GM19035 (cell line): ENCODE results near the gene LZTS2.
A peak's percentile ranks its signal among the peaks of the same experiment; 100 is the strongest.
"Not testable (repeated sequence)": the region's sequence is repeated elsewhere in the genome, so short reads cannot be mapped to it uniquely, and the experiment has no call there.

Source experiments
- ATAC-seq: cut with Tn5 transposase; IDR thresholded peaks from one replicate; pipeline ENCODE4 v1.9.1; 2021; ENCODE audit not compliant: unreplicated experiment

Gene LZTS2, protein sequence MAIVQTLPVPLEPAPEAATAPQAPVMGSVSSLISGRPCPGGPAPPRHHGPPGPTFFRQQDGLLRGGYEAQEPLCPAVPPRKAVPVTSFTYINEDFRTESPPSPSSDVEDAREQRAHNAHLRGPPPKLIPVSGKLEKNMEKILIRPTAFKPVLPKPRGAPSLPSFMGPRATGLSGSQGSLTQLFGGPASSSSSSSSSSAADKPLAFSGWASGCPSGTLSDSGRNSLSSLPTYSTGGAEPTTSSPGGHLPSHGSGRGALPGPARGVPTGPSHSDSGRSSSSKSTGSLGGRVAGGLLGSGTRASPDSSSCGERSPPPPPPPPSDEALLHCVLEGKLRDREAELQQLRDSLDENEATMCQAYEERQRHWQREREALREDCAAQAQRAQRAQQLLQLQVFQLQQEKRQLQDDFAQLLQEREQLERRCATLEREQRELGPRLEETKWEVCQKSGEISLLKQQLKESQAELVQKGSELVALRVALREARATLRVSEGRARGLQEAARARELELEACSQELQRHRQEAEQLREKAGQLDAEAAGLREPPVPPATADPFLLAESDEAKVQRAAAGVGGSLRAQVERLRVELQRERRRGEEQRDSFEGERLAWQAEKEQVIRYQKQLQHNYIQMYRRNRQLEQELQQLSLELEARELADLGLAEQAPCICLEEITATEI

GRCh38 chr10:100999742-101000126 is at the start of gene LZTS2:
TSS of gene LZTS2 (plus strand) at chr10:100999808. CDS start at chr10:101002539, 2,731 bp downstream.
- ATAC-seq = peak; percentile 11

- ATAC-seq = no peak
Observed at GRCh38 chr10:100960251-100960650, 39.4 kb upstream of the LZTS2 start.

DNA sequence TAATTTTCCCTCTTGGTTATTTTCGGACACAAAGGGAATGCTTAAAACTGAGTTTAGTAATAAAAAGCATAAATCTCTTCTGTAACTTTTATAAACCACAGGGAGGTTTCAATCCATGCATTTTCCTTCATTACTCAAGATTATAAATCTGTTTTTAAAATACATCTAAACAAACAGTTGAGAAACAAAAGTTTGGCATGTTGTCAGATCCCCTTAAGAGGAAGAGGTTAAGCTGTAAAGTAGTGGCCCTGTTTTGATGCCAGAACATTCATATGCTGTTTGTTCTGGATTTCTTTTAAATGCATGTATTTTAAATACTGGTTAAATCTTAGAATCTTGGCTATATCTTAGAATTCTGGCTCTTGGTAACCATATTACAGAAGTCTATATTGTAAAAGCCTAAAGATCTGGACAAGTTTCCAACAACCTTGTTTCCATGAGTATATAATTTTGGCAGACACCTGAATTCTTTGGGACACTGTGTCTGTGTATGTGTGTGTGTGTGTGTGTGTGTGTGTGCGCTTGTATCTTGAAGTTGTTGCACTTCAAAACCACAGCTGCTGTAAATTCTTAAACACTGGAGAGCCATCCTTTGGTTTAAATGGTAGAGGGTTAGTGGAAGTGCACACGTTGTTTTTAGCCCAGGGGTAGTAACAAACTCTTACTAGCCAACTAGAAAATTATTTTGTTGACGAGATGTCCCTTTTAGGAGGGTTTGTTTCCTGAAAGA is 37.1 kb upstream of the LZTS2 start:
- no peak for ATAC-seq

DNA sequence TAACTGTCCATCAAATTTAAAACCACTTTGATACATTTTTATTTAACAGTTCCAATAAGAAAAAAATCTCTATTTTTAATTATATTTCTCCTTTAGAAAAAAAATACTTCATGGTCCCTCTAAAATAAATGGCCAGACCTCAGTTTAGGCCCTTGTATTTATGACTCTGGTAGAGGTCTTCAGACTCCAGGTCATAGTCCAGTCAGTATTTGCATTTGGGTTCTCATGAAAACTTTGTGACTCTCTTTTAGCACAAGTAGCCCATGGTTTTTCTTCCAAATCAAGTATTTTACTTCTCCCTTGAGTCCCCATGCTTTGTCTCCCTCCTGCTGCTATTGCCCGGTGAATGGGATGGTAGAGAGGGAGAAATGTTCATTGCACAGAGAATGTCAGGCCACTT is 35.8 kb upstream of the LZTS2 start:
- no peak for ATAC-seq

DNA sequence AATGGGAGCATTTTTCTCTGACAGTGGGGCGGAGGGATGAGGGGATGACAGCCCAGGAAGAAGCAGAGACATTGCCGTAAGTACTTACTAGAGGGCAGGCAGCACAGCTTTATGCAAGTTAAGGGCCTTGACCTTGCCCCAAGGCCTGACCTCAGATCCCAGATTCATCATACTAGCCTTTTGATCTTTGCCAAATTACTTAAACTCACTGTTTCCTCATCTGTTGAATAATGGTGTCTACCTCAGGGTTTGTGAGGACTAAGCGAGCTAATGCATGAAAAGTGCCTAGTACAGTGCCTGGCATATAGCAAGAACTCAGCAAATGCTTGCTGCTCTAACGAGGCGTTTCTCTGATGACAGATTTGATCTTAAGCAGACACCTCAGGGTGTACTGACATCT is 33.8 kb upstream of the LZTS2 start:
- ATAC-seq = no peak

- no peak for ATAC-seq
Observed at GRCh38 chr10:100966887-100967286, 32.7 kb upstream of the LZTS2 start.

- no peak for ATAC-seq
Observed at GRCh38 chr10:100967332-100967731, 32.3 kb upstream of the LZTS2 start.

DNA sequence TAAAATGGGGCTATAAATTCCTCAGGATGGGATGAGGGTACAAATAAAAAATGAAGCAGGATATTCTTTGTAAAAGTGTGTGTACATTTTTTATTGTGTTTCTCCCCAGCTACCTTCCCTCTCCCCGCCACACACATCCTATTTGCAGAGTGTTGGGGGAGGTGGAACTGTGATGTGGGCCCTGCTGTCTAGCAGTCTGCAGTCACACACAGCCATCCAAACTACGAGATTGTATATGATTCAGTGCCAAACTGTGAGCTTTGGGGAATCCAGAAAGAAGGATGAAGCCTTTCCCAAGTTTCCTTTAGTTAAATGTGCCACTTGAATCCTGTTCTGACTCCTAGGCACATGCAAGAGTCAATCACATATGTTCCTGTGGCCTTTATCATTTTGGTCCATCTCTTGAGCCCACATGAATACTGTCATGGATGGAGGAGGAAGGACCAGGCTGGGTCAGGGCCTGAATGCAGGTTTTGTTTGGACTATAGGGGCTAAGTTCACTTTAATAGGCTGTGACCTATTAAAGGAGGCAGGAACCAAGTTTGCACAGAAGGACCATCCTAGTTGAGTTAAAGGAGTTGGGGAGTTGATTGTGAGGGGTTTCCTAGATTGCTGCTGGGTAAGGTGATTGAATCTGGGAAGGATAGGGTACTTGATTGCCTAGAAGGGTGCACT is 31.4 kb upstream of the LZTS2 start:
- ATAC-seq = no peak

DNA sequence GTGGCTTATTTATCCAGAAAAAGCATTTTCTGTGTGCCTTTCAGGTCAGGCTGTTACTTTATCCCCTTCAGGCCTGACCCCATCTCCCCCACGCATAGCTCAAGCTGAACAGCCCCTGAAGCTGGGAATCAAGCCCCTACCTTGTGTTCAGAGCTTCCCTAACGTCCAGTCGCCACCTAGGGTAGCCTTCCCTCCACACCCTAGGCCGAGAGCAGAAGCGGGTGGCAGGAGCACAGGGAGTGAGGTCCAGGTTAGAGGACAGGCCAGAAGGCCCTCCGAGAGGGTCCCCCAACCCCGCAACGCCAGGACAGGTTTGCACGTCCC is 30.8 kb upstream of the LZTS2 start:
- ATAC-seq = no peak

DNA sequence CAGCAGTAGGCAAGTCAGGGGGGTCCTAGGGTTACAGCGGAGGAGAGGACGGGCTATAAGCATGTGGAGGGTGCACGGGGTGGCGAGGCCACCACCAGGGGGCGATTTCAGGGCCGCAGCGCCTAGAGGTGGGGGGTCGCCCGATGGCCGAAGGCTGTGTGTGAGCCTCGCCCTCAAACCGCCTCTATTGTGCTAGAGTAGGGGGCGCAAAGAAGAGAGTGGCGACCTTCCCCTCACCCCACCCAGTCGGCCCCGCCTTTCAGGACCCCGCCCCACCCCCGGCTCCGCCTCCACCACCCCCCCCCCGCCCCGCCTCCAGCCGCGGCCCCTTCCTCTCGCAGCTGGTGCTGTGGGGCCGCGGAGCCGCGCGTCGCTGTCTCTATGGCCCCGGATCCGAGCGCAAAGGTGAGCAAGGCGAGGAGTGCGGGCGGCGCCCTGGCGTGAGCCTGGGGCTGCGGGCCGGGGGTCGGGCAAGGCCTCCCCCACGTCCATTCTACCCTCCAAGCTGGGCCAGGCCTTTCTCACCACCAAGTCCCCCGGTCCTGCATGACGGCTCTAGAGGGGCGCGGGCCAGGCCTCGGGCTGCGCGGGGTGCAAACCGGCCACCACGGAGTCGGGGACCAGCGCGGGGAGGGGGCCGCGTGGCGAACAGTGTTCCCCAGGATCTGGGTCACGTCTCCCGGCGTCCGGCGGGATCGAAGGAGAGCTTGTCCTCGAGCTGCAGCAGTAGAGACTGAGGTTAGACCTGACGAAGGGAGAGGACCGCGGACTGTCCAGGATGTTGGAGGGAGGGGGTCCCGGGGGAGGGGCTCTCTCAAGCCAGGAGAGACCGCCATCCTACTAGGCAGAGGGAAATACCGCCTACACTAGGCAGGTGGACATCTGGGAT is 30.2 kb upstream of the LZTS2 start, which contains the start of gene SEMA4G:
Gene SEMA4G, plus strand, starts transcription at position 318 of the 889 bp plus-strand sequence. CDS start 3,409 bp downstream, outside the sequence.
- ATAC-seq = no peak

GRCh38 chr10:100970076-100970913 is 29.3 kb upstream of the LZTS2 start:
- no peak for ATAC-seq

GRCh38 chr10:100970914-100971811 is 28.4 kb upstream of the LZTS2 start:
- ATAC-seq = no peak

DNA sequence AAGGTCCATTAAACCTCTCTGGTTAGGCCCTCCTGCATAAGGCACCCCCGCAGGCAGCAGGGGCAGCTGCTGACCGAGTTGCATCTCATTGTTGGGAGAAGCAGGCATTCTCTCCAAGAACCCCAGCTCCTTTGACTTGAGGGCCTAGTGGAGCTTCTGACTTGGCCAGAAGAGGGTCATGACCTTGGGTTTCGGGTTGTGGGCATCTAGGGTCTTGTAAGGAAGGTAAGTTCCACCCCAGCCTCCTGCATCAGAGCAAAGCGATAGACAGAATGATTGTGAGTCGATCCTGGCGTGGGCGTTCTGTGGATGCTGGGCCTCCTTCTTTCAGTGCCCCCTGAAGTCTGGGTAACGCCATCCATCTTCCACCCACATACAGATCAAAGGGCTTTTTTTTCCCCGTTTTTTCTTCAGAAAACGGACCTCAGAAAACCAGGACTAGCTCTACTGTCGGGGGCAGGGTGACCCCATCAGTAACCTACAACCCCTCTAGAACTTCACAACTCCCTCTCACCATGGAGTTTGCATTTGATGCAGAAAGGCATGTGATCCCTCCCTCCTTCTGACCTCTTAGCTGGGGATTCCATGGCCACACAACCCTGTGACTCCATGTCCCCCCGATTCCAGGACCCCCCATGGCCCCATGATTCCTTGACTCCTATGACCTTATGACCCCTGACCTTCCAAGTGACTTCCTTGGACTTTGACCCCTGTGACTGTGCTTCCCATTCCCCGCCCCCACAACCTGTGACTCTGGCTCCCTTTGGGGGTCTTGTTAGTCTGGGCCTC is 27.3 kb upstream of the LZTS2 start:
- no peak for ATAC-seq

GRCh38 chr10:100972904-100973535 is 26.6 kb upstream of the LZTS2 start:
- no peak for ATAC-seq

DNA sequence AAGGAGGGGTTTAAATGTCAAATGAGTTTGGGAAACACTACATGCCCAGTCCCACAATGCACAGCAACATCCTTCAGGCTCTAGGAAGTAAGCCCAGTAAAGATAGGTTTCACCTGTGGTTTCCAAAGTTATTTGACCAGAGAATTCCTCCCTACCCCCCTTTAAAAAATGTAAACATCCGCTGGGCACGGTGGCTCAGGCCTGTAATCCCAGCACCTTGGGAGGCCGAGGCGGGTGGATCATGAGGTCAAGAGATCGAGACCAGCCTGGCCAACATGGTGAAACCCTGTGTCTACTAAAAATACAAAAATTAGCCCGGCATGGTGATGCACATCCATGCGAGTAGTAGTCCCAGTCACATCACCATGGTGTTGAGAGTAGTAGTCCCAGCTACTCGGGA is 24.2 kb upstream of the LZTS2 start:
- ATAC-seq = not testable (repeated sequence)

- ATAC-seq = no peak
Observed at GRCh38 chr10:100976906-100977305, 22.7 kb upstream of the LZTS2 start.

- no peak for ATAC-seq
Observed at GRCh38 chr10:100977436-100977835, 22.2 kb upstream of the LZTS2 start.
